ENCODE data around the gene MLLT10. TPM values are rescaled to one million over a fixed set of nuclear protein-coding genes. Genes with fewer than 3 reads are reported as not detected.

Gene MLLT10
- total and polyA plus RNA-seq, 9 of the 15 experiments (the other 6 are each of a cell fraction or from before 2014, with no cell fraction given) = 18.8 to 81.4 (median 64.2) TPM

DNA sequence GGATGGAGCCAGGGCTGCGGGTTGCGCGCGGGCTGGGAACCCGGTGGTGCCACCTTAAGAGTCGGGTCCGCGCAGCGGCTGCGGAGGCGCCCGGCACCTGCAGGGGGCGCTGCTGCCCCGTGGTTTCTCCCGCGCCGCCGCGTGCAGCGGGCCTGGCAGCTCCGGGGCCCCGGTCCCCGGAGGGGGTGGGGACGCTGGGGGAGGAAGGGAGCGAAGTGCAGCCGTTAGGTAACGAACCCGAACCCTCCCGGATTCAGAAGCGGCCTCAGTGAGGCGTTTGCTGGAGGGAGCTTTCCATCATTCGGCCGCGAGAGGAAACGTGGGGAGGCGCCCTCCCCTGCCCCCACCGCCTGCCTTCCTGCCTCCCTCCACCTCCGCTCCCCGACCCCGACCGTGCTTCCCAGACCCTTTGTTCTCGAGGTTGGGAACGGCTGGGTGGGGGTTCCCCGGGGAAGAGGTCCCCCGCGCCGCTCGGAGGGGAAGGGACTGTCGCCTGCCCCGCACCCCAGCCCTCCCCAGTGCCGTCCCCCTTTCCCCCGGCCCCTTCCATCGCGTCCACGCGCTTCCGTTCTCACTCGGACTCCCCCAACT lies 38.2 kb upstream of the MLLT10 start:
- POLR2A ChIA-PET = interaction anchor here (0.6 to 2.1 kb wide), 5 partner anchors 31 to 1385 kb away, joined by 3 to 14 read pairs (median 3); partner anchors contain the start of gene SKIDA1
- H3K9me1 ChIP-seq (ENCODE audit: control insufficient read depth, insufficient read depth, low read length) = no peaks in the 10 kb centered on the region
- peak overlapping the region; percentile 93 for H2AFZ ChIP-seq (ENCODE audit: low read depth, low read length)
- ATAC-seq (peak; percentile 86), FAIRE-seq (peak; percentile 85), DNase-seq (ENCODE audit: extremely low read depth in 1 of 4, low spot score in 3 of 4) (peak; percentile 90 to 96 (median 96))
- H3K9me3 ChIP-seq (replicated peaks; ENCODE audit: control insufficient read depth, insufficient read depth, low read depth, low read length) = no peaks in the 10 kb centered on the region; the same call in 1 of the 2 replicates
- H4K20me1 ChIP-seq (replicated peaks; ENCODE audit: control insufficient read depth, insufficient read depth, low read length) = no peaks in the 10 kb centered on the region
- peak overlapping the region; percentile 95 for H3K4me2 ChIP-seq (ENCODE audit: insufficient read depth, low read length)
- H3K27me3 ChIP-seq (ENCODE audit: control insufficient read depth in 2 of 2, insufficient read depth in 2 of 2, low read length in 2 of 2) = no peaks in the 10 kb centered on the region
- H3K4me3 ChIP-seq = peak overlapping the region; percentile 71
- no TSS peak for BruUV-seq (replicated peaks)
- peak overlapping the region; percentile 85 for H3K27ac ChIP-seq (ENCODE audit: extremely low read depth, low read depth, low read length)
- H3K4me1 ChIP-seq (replicated peaks in 1 of 2; ENCODE audit: control insufficient read depth in 2 of 2, insufficient read depth in 2 of 2, low read length in 2 of 2) = peaks cover 0 to 42% of the 10 kb centered on the region in 2 experiments; a peak in 2 of 5 replicates
- intact Hi-C loops (cut with micrococcal nuclease) (loop anchor here (2.0 to 10.0 kb wide), 4 partner anchors 21 to 456 kb away; partner anchors contain the start of gene MLLT10), in situ Hi-C loops (cut with MboI) (loop anchor here (25.0 kb wide), 1 partner anchor 441 kb away; no protein-coding TSS in a partner anchor)
- WGBS (ENCODE audit: insufficient coverage, low coverage, missing lambda C conversion rate) = under 1% methylated on average over 23 of the region's 58 CpGs
- peak overlapping the region; percentile 72 to 94 for H3K9ac ChIP-seq (ENCODE audit: insufficient read depth in 1 of 2, low read depth in 2 of 2, low read length in 2 of 2)
- no peaks in the 10 kb centered on the region for H3K79me2 ChIP-seq (ENCODE audit: control insufficient read depth, insufficient read depth, low read length)
- CTCF ChIA-PET (ENCODE audit: low intra/inter-chr PET ratio) = interaction anchor here (0.7 to 2.8 kb wide), 2 partner anchors 236 to 239 kb away, joined by 4 to 15 read pairs; no protein-coding TSS in a partner anchor
- H3K36me3 ChIP-seq (ENCODE audit: control insufficient read depth, insufficient read depth, low read length) = no peaks in the 10 kb centered on the region
- no peak for TF ChIP-seq SMARCB1 (IDR thresholded peaks at IDR 0.05; ENCODE audit: insufficient read length, low read depth)
- no peak for TF ChIP-seq IRF2 (CRISPR knock-in tag; IDR thresholded peaks at IDR 0.05)
- TF ChIP-seq, protein P1, sequence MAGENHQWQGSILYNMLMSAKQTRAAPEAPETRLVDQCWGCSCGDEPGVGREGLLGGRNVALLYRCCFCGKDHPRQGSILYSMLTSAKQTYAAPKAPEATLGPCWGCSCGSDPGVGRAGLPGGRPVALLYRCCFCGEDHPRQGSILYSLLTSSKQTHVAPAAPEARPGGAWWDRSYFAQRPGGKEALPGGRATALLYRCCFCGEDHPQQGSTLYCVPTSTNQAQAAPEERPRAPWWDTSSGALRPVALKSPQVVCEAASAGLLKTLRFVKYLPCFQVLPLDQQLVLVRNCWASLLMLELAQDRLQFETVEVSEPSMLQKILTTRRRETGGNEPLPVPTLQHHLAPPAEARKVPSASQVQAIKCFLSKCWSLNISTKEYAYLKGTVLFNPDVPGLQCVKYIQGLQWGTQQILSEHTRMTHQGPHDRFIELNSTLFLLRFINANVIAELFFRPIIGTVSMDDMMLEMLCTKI (IDR thresholded peaks at IDR 0.05; ENCODE audit: partially characterized antibody) = no peak
- peak; percentile 69 for TF ChIP-seq PCBP1 (IDR thresholded peaks at IDR 0.05; ENCODE audit: low read depth, low read length, poor library complexity, severe bottlenecking)
- TF ChIP-seq, protein P2, sequence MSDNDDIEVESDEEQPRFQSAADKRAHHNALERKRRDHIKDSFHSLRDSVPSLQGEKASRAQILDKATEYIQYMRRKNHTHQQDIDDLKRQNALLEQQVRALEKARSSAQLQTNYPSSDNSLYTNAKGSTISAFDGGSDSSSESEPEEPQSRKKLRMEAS (CRISPR knock-in tag; IDR thresholded peaks at IDR 0.05) = peak; percentile 89
- TF ChIP-seq KLF6 (CRISPR knock-in tag; IDR thresholded peaks at IDR 0.05; ENCODE audit: borderline replicate concordance) = no peak
- no peak for TF ChIP-seq ARNT (IDR thresholded peaks at IDR 0.05)
- TF ChIP-seq, protein P3, sequence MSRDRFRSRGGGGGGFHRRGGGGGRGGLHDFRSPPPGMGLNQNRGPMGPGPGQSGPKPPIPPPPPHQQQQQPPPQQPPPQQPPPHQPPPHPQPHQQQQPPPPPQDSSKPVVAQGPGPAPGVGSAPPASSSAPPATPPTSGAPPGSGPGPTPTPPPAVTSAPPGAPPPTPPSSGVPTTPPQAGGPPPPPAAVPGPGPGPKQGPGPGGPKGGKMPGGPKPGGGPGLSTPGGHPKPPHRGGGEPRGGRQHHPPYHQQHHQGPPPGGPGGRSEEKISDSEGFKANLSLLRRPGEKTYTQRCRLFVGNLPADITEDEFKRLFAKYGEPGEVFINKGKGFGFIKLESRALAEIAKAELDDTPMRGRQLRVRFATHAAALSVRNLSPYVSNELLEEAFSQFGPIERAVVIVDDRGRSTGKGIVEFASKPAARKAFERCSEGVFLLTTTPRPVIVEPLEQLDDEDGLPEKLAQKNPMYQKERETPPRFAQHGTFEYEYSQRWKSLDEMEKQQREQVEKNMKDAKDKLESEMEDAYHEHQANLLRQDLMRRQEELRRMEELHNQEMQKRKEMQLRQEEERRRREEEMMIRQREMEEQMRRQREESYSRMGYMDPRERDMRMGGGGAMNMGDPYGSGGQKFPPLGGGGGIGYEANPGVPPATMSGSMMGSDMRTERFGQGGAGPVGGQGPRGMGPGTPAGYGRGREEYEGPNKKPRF (IDR thresholded peaks at IDR 0.05; ENCODE audit: low read depth, low read length) = no peak
- TF ChIP-seq, protein P4, sequence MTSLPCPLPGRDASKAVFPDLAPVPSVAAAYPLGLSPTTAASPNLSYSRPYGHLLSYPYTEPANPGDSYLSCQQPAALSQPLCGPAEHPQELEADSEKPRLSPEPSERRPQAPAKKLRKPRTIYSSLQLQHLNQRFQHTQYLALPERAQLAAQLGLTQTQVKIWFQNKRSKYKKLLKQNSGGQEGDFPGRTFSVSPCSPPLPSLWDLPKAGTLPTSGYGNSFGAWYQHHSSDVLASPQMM (CRISPR knock-in tag; IDR thresholded peaks at IDR 0.05) = no peak
- no peak for TF ChIP-seq POLR3G (IDR thresholded peaks at IDR 0.05; ENCODE audit: extremely low read depth, insufficient read length, insufficient replicate concordance)
- no peak for TF ChIP-seq TOE1 (IDR thresholded peaks at IDR 0.05; ENCODE audit: borderline replicate concordance)
- no peak for TF ChIP-seq TOE1 (CRISPR knock-in tag; IDR thresholded peaks at IDR 0.05; ENCODE audit: borderline replicate concordance, low read depth)
- TF ChIP-seq KDM1A (IDR thresholded peaks at IDR 0.05) = no peak
- TF ChIP-seq POLR2H (tag; IDR thresholded peaks at IDR 0.05; ENCODE audit: low read depth) = no peak
- TF ChIP-seq, protein P5, sequence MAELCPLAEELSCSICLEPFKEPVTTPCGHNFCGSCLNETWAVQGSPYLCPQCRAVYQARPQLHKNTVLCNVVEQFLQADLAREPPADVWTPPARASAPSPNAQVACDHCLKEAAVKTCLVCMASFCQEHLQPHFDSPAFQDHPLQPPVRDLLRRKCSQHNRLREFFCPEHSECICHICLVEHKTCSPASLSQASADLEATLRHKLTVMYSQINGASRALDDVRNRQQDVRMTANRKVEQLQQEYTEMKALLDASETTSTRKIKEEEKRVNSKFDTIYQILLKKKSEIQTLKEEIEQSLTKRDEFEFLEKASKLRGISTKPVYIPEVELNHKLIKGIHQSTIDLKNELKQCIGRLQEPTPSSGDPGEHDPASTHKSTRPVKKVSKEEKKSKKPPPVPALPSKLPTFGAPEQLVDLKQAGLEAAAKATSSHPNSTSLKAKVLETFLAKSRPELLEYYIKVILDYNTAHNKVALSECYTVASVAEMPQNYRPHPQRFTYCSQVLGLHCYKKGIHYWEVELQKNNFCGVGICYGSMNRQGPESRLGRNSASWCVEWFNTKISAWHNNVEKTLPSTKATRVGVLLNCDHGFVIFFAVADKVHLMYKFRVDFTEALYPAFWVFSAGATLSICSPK (IDR thresholded peaks at IDR 0.05; ENCODE audit: borderline replicate concordance) = no peak
- TF ChIP-seq SMARCA5 (IDR thresholded peaks at IDR 0.05) = no peak
